GM12878 (cell line): ENCODE measurements around the gene LRRC7. TPM values are rescaled to one million over a fixed set of nuclear protein-coding genes. Genes with fewer than 3 reads are reported as not detected.

Source experiments
- ATAC-seq: fragments of 200-7000 bp; cut with Tn5 transposase; 3 replicates; pipeline ENCODE4 v1.9.1; 2020; ENCODE audit warnings: mild to moderate bottlenecking, moderate library complexity
- BruUV-seq: library from RNA; stranded (reverse); fragments of 400-500 nt; replicated peaks from 2 replicates; lab custom pipeline; 2021; lab: Mats Ljungman, UMichigan
- CTCF ChIA-PET: fragments of 300-600 bp; sonication (Branson Sonifier 250); formaldehyde crosslinking; extraction: SDS; loops from one replicate; lab custom pipeline; 2021; ENCODE audit warnings: inconsistent platforms; lab: Yijun Ruan, JAX
- POLR2A ChIA-PET: fragments of 350-600 bp; formaldehyde crosslinking; extraction: SDS; loops from one replicate; lab custom pipeline; 2021; ENCODE audit warnings: inconsistent platforms; lab: Charles Lee
- RAD21 ChIA-PET: fragments of 300-600 bp; sonication (Branson Sonifier 250); formaldehyde crosslinking; loops from one replicate; lab custom pipeline; 2023; ENCODE audit warnings: antibody characterized with exemption; ENCODE audit not compliant: unreplicated experiment; lab: Charles Lee
- SMC1A ChIA-PET: fragments of 300-600 bp; sonication (Branson Sonifier 250); formaldehyde crosslinking; loops from one replicate; lab custom pipeline; 2023; ENCODE audit not compliant: unreplicated experiment, uncharacterized antibody; lab: Charles Lee
- DNase-seq: peaks from one replicate; pipeline ENCODE4 v3.0.0-alpha.2; 2011; ENCODE audit warnings: low read depth, low spot score
- FAIRE-seq: peaks from 3 replicates; lab custom pipeline; 2011; peaks lifted over from hg19 to GRCh38; lab: Jason Lieb, UNC
- H2AFZ ChIP-seq: 2 replicates; pipeline ENCODE4 v1.6.0; 2011; ENCODE audit warnings: low read depth, low read length, control low read depth; ENCODE audit not compliant: control insufficient read depth
- H3K27ac ChIP-seq: 2 replicates; pipeline ENCODE4 v1.5.1; 2011; ENCODE audit warnings: control low read depth; ENCODE audit not compliant: control insufficient read depth, insufficient read depth
- H3K27me3 ChIP-seq, 2 experiments: replicated peaks in 1 of 2; 2 replicates each; pipeline versions ENCODE4 v1.6.0 to v1.6.1; 2011; ENCODE audit warnings: low read length in 1 of 2; ENCODE audit not compliant: control insufficient read depth in 2 of 2, insufficient read depth in 2 of 2
- H3K36me3 ChIP-seq, 2 experiments: 2 replicates each; pipeline ENCODE4 v1.5.1; 2011; ENCODE audit warnings: low read length in 1 of 2; ENCODE audit not compliant: control insufficient read depth in 2 of 2, insufficient read depth in 2 of 2
- H3K4me1 ChIP-seq: 2 replicates; pipeline ENCODE4 v1.6.1; 2011; ENCODE audit warnings: mild to moderate bottlenecking, low read length, moderate library complexity, mixed read lengths; ENCODE audit not compliant: control insufficient read depth, insufficient read depth
- H3K4me2 ChIP-seq: 2 replicates; pipeline ENCODE4 v1.6.0; 2011; ENCODE audit warnings: control low read depth; ENCODE audit not compliant: control insufficient read depth, insufficient read depth
- H3K4me3 ChIP-seq: fragments of 200-600 bp; sonication (generic); 2 replicates; pipeline ENCODE4 v1.5.1; 2016
- H3K79me2 ChIP-seq: 2 replicates; pipeline ENCODE4 v1.6.0; 2011; ENCODE audit warnings: low read length; ENCODE audit not compliant: control insufficient read depth, insufficient read depth
- H3K9ac ChIP-seq: 2 replicates; pipeline ENCODE4 v1.8.0; 2011; ENCODE audit warnings: low read length, control low read depth, mixed read lengths; ENCODE audit not compliant: control insufficient read depth, insufficient read depth
- H3K9me3 ChIP-seq: replicated peaks from 3 replicates; pipeline ENCODE4 v1.5.1; 2011; ENCODE audit warnings: mild to moderate bottlenecking, low read length; ENCODE audit not compliant: control insufficient read depth, insufficient read depth
- H4K20me1 ChIP-seq: 2 replicates; pipeline ENCODE4 v1.6.0; 2011; ENCODE audit not compliant: control insufficient read depth, insufficient read depth
- CEBPZ ChIP-seq: fragments of 150-350 bp; IDR thresholded peaks from 2 replicates; pipeline ENCODE4 v1.6.1; 2016; ENCODE audit warnings: low read depth, low read length
- EED ChIP-seq: sonication (generic); IDR thresholded peaks from 2 replicates; pipeline ENCODE4 v1.6.1; 2016; ENCODE audit warnings: antibody characterized with exemption, low read depth
- JUND ChIP-seq: IDR thresholded peaks from 2 replicates; pipeline ENCODE4 v1.6.1; 2012; ENCODE audit warnings: low read depth, mild to moderate bottlenecking, low read length, improper control_type of control experiment, moderate library complexity
- NFXL1 ChIP-seq: fragments of 450-650 bp; IDR thresholded peaks from 2 replicates; pipeline ENCODE4 v1.6.1; 2017; ENCODE audit warnings: antibody characterized with exemption, mild to moderate bottlenecking, borderline replicate concordance
- NFYB ChIP-seq: IDR thresholded peaks from 2 replicates; pipeline ENCODE4 v1.6.1; 2011; ENCODE audit warnings: low read depth, mild to moderate bottlenecking, low read length, improper control_type of control experiment, moderate library complexity; ENCODE audit not compliant: insufficient read depth
- PML ChIP-seq: IDR thresholded peaks from 2 replicates; pipeline ENCODE4 v1.6.1; 2012; ENCODE audit warnings: low read length, inconsistent platforms
- SMAD5 ChIP-seq: IDR thresholded peaks from 2 replicates; pipeline ENCODE4 v1.6.1; 2016; ENCODE audit warnings: antibody characterized with exemption, low read depth
- SMARCA5 ChIP-seq: fragments of 450-650 bp; IDR thresholded peaks from 2 replicates; pipeline ENCODE4 v1.6.1; 2017; ENCODE audit warnings: mild to moderate bottlenecking
- SMC3 ChIP-seq: IDR thresholded peaks from 2 replicates; pipeline ENCODE4 v1.6.1; 2011; ENCODE audit warnings: low read length, improper control_type of control experiment, borderline replicate concordance
- TCF12 ChIP-seq: IDR thresholded peaks from 2 replicates; pipeline ENCODE4 v1.6.1; 2011; ENCODE audit warnings: low read depth, mild to moderate bottlenecking, low read length
- YBX1 ChIP-seq: fragments of 450-650 bp; IDR thresholded peaks from 2 replicates; pipeline ENCODE4 v1.6.1; 2016; ENCODE audit warnings: antibody characterized with exemption
- ZBTB33 ChIP-seq: fragments of 450-650 bp; IDR thresholded peaks from 2 replicates; pipeline ENCODE4 v1.6.1; 2017; ENCODE audit warnings: mild to moderate bottlenecking
- ZNF24 ChIP-seq: fragments of 450-650 bp; IDR thresholded peaks from 2 replicates; pipeline ENCODE4 v1.6.1; 2017; ENCODE audit warnings: antibody characterized with exemption, mild to moderate bottlenecking
- ZNF384 ChIP-seq: IDR thresholded peaks from 2 replicates; pipeline ENCODE4 v1.6.1; 2012; ENCODE audit warnings: low read depth, mild to moderate bottlenecking, low read length, improper control_type of control experiment, borderline replicate concordance
- ZNF687 ChIP-seq: fragments of 450-650 bp; IDR thresholded peaks from 2 replicates; pipeline ENCODE4 v1.6.1; 2017; ENCODE audit warnings: mild to moderate bottlenecking, moderate library complexity
- WGBS: methylation state at CpG from one replicate; pipeline ENCODE4 v1.1.6; 2016; ENCODE audit warnings: low lambda C conversion rate; ENCODE audit not compliant: insufficient replicate concordance, insufficient coverage; ENCODE audit errors: missing lambda C conversion rate; 5-methylcytosine and 5-hydroxymethylcytosine counted together
- in situ Hi-C: fragments of 300-500 bp; cut with MboI; formaldehyde crosslinking; loops from 9 replicates; pipeline ENCODE4 v1.14.3; 2018; ENCODE audit warnings: mixed read lengths
- intact Hi-C: fragments of 100-400 bp; cut with micrococcal nuclease; formaldehyde crosslinking; loops from one replicate; pipeline ENCODE4 v1.14.2; 2022; ENCODE audit not compliant: unreplicated experiment
- polyA plus RNA-seq, 11 experiments: library from polyadenylated mRNA; depleted of rRNA in 4 of 11; unstranded in 6 of 11; stranded (reverse) in 5 of 11; fragments of >200 nt; fragmentation: Nextera tagmentation in 4 of 11; fragmentation: Illumina TruSeq in 1 of 11; extraction: Ambion mirVana in 4 of 11; extraction: Trizol in 1 of 11; gene quantifications; 1 replicate in 1 of 11; 2 replicates in 10 of 11; pipeline versions ENCODE4 v1.2.1 to v1.2.3, GENCODE V29; 2011 to 2016; ENCODE audit warnings: inconsistent platforms in 2 of 11, missing spikeins in 2 of 11, low read depth in 1 of 11
- total RNA-seq, 4 experiments: library from RNA; depleted of rRNA in 3 of 4; stranded (reverse); fragments of >200 nt in 3 of 4; fragmentation: Illumina TruSeq in 1 of 4; extraction: Trizol in 1 of 4; gene quantifications; 2 replicates each; pipeline versions ENCODE4 v1.2.1 to v1.2.3, GENCODE V29; 2013 to 2021

The LRRC7 gene
- total and polyA plus RNA-seq, 10 of the 15 experiments (the other 5 are each of a cell fraction or from before 2014, with no cell fraction given), result 0.05 to 1.4 (median 0.24) TPM; not detected in 5

GRCh38 chr1:69827732-69828131 is 260.0 kb downstream of the LRRC7 start (continued):
- TF ChIP-seq NFXL1 (no peak), ZNF24 (no peak), SMC3 (no peak), EED (no peak)

GRCh38 chr1:69833536-69833935 is 265.8 kb downstream of the LRRC7 start:
- H3K4me1 ChIP-seq, result no peaks in the 10 kb centered on the region
- no peaks in the 10 kb centered on the region for H3K36me3 ChIP-seq
- H3K27me3 ChIP-seq, result no peaks in the 10 kb centered on the region
- RAD21 ChIA-PET, result no interaction called here
- WGBS, result 18% methylated on average over 3 of the region's 3 CpGs
- DNase-seq (no peak), ATAC-seq (no peak), FAIRE-seq (no peak)
- H3K4me2 ChIP-seq, result no peak overlapping the region
- CTCF ChIA-PET, result no interaction called here
- H3K4me3 ChIP-seq, result no peak overlapping the region
- POLR2A ChIA-PET, result no interaction called here
- H2AFZ ChIP-seq, result no peak overlapping the region
- intact Hi-C loops, result no loop called here
- H3K9ac ChIP-seq, result no peak overlapping the region
- no peaks in the 10 kb centered on the region for H3K9me3 ChIP-seq
- in situ Hi-C loops, result no loop called here
- H3K27ac ChIP-seq, result no peak overlapping the region
- no peaks in the 10 kb centered on the region for H4K20me1 ChIP-seq
- no peaks in the 10 kb centered on the region for H3K79me2 ChIP-seq
- no TSS peak for BruUV-seq
- SMC1A ChIA-PET, result no interaction called here
- no peak for TF ChIP-seq YBX1
- no peak for TF ChIP-seq ZNF687
- TF ChIP-seq ZNF384, result no peak
- no peak for TF ChIP-seq ZBTB33
- no peak for TF ChIP-seq JUND
- no peak for TF ChIP-seq NFYB
- TF ChIP-seq CEBPZ, result no peak
- no peak for TF ChIP-seq TCF12
- TF ChIP-seq SMARCA5, result no peak
- no peak for TF ChIP-seq PML
- TF ChIP-seq SMAD5, result no peak
